NCI-H774 (cell line): ENCODE results near the gene MACROD1.
A peak's percentile ranks its signal among the peaks of the same experiment; 100 is the strongest.

Experiments
- DNase-seq: peaks from one replicate; lab custom pipeline; 2025; lab: John Stamatoyannopoulos, UW

The MACROD1 gene

DNA sequence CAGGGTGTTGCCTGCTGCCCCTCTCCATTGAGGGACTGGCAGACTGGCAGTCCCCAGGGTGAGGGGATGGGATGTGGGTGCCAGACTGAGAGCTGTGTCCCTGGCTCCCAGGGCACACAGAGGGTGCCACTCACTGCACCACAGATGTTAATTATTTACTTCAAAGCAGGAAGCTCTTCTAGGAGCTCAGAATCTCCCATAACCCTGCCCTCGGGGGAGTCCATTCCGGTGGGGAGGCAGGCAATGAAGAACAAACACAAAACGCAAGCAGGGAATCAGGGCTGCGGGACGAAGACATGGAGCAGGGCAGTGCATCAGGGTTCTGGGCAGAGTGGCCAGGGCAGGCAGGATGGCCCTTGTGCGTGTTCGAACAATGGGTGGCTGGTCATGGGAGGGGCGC is 154.5 kb downstream of the MACROD1 start:
- DNase-seq = no peak

DNA sequence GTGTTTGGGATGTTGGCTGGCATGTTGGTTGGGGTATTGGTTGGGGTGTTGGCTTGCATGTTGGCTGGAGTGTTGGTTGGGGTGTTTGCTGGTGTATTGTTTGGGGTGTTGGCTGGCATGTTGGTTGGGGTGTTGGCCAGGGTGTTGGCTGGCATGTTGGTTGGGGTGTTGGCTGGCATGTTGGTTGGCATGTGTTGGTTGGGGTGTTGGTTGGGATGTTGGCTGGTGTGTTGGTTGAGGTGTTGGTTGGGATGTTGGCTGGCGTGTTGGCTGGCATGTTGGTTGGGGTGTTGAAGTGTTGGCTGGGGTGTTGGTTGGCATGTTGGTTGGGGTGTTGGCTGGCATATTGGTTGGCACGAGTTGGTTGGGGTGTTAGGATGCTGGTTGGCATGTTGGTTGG is 155.1 kb downstream of the MACROD1 start:
- no peak for DNase-seq

DNA sequence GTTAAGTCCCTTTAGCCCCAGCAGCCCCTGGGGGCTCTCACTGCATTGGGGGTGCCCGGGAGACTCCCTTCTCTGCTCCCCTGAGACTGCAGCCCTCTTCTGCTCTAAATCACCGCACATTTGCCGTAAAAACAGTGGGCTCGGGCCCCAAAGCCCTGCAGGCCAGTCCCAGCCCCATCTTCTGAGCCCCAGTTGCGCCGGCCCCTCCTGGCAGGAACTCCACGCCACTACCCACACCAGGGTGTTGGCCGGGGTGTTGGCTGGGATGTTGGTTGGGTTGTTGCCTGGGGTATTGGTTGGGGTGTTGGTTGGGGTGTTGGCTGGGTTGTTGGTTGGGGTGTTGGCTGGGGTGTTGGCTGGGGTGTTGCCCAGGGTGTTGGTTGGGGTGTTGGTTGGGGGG is 156.2 kb downstream of the MACROD1 start:
- DNase-seq = no peak

DNA sequence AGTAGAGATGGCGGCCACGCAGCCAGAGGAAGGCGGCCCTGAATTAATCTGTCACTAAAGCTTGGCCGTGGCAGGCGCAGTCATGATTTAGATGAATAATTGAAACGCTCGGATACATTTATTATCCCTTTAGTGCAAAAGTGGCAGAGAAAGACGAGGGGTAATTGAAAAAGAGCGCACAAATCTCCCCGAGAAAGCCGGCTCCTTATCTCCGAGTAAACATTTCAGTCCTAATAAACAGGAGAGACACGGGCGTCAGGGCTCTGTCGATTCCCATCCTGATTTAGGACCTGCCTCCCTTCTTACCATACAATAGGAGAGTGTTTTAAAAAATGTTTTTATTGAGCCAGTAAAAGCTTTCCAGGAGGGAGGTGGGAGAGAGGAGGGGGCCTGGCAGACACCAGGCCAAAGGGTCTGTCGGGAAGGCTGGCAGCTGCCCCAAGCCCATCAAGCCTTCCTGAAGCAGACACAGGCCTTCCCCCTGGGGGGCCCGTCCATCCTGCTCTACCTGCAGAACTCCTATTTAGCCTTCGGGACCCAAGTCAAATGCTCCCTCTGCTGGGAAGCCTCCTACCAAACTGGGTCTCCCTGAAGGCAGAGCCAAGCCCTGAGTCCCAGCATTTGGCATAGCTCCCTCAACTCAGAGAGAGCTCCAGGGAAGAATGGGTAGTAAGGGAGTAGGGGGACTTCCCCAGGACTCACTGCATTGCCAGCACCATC is 156.8 kb downstream of the MACROD1 start:
- DNase-seq = no peak

DNA sequence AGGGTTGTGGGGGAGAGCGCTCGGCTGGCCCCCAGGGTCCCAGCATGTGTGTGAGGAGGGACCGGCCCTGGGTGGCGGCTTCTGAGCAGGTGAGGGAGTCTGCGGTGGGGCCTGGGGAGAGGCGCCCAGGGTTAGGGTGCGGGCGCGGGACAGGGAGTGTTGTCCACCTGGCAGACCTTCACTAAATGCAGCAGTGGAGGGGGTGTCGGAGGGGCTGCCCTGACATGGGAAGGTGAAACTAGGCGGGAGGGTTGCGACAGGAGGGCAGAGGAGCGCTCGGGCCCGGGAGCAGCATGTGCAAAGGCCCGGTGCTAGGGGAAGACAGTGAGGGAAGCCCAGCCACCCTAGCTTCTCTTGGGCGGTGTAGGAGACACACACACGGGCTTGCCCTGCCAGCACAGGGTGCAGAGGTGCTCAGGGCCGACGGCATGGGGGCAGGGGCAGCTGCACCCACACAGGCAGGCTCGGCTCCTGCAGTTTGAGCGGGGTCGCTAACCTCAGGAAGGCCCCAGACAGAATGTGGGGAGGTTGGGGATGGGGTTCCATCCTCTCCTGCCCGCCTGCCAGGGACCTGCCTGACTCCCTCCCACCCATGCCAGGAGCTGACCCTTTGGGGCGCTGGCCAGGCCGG is 157.5 kb downstream of the MACROD1 start:
- DNase-seq = no peak

DNA sequence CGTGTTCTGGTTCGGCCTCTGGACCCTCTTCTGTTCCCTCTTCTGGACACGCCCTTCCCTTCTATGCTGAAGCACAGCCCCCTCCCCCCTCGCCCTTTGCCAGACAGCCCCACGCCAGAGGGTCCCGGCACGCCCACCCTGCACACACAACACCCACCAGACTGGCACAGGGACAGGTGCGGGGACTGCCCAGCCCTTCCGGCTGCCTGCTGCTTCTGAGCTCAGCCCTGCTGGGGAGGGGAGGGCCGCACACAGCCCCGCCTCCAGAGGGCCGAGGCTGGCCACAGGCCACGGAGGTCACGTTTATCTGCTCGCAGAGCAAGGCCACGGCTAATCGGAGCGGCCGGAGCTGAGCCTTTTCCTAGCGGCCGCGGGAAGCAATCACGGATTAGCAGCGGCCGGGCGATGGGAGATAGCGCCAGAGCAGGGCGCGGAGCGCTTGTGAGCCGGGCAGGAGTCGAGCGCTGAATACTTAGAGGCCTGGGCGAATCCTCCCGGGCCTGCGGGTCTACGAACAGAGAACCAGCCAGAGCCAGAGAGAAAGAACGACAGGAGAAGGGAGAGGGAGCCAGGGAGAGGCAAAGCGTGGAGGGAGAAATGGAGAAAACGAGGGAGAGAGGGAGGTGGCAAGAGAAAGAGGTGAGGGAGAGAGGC is 158.2 kb downstream of the MACROD1 start:
- DNase-seq = peak; percentile 52

DNA sequence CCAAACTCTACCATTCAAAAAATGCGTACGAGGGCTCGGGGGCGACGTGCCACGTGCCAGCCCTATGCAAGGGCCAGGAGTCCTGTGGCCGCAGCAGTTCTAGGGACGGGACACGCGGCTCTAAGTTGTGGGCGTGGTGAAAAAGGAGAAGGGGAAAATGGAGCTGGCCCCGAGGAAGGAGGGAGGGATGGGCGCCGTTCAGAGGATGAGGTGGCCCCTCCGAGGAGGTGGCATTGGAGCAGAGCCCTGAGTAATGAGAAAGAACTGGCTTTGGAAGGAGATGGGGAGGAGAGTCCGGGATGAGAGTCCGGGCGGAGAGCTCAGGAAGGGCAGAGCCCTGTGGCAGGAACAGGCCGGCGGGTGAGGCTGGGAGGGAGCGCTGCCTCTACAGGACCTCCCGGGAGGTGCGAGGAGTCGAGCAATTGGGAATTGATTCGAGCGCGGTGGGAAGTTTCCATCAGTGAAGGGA is 158.7 kb downstream of the MACROD1 start:
- no peak for DNase-seq

DNA sequence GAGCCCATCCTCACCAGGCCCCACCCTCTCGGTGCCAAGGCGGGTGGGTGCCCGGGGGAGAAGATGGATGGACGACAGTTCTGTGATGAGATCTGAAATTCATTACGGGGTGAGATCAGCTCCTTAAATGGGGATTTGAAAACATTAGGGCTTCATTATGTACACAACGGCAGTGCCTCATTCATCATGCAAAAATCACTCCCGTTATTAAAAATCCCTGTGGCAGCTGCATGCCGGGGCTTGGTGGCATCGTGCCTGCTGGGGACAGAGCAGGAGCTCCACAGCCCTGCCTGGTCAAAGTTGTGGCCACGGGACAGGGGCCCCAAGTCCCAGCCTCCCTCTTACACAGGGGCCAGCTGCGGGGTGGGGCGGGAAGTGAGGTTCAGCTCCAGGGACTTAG is 159.5 kb downstream of the MACROD1 start:
- DNase-seq = no peak

DNA sequence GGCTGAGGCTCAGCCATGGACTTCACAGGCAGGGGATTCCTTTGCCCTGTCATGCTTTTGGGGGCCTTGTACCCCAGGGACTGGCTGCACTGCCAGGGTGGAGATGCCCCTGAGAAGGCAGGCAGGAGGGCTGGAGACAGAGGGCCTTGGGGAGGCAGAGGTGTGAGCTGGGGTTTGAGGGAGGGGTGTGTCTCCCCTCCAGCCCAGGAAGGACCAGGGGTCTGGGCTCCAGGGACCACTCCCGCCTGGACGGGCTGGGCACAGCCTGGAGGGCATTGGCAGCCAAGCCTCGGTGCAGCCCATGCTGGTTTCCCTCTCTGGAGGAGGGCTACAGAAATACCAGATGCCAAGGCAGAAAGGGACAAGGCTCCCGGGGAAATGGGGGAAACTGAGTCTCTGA is 160.2 kb downstream of the MACROD1 start:
- DNase-seq = no peak

DNA sequence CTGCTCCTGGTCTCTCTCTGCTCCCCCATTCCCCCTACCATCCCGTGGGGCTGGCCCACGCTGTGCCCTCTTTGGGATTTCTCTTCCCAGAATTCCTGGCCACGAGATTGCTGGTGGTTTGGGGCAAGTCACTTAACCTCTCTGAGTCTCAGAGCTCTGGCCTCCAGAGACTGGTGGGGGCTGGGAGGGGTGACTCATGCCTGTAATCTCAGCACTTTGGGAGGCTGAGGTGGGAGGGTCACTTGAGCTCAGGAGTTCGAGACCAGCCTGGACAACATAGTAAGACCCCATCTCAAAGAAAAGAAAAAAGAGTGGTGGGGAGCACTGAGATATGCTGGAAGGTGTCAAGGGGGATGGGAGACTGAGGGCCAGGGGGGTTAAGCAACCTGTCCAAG is 161.3 kb downstream of the MACROD1 start:
- DNase-seq = no peak

DNA sequence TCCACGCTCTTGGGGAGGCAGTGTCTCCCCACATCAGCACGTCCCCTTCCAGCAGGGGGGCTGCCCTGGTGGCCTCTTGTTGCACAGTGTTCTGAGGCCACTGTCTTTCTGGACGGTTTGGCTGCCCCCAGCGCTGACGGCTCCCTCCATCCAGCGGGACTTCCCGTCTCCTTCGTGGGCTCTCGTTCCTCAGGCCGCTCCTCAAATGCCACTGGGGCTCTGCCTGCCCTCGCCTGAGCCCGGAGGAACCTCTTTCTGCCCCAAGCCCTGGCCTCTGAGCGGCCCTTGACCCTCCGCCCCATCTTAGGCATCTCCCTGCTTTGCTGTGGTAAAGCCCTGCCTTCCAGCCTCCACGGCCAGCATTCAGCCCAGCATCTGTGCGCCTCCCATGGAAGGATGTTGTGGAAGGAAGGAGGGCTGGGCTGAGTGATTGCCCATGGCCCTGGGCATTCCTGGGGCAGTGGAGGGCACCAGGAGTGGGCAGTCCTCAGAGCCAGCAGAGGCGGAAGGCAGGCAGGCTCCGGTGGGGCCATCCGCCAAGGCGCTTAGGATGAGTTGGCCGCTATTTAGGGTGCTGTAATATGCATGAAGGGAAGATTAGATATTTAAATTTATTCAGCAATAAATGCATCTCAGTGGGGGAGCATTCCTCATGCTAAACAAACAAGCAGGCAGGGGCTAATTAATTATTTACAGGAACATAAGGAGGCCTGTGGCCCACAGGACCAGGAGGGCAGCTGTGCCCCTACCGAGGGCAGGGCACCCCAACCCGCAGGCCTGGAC is 161.9 kb downstream of the MACROD1 start:
- no peak for DNase-seq

DNA sequence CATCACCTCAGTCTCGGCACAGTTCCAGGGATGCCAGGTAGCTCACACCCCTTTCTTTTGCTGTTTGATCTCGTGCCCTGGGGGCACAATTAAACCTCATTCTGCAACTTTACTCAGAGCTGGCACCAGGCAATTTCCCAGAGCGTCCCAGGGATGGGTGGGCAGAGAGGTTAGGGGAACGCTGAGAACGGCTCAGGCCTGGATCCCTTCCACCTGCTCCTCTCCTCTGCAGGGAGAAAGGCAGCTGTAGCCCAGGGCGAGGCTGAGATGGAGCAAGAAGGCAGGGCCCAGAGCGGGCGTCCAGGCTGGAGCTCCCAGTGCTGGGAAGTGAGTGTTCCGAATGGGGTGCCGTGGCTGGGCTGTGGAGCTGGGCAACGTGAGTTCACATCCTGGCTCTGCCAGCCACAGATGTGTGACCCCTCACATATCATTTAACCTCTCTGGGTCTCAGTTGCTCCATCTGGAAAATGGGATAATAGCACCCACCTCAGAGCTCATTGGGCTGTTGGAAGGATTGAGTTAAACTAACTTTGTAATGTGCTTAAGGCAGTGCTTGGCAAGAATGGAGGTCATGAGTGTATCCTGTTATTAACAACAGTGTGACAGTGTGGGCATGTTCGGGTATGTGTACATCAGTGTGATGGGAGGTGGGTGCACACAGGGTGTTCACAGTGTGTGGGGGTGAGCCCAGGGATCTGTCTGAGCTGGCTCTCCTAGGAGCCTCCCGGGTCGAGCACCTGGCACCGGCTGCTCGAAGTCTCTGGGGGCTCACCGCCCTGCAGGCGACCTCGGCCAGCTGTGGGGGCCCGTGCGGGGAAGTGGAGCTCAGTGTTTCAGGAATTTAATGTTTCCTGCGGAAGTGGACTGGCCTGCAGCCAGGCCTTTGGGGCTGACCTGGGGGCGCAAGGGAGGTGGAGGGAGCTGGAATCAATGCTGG is 164.2 kb downstream of the MACROD1 start:
- DNase-seq = no peak

DNA sequence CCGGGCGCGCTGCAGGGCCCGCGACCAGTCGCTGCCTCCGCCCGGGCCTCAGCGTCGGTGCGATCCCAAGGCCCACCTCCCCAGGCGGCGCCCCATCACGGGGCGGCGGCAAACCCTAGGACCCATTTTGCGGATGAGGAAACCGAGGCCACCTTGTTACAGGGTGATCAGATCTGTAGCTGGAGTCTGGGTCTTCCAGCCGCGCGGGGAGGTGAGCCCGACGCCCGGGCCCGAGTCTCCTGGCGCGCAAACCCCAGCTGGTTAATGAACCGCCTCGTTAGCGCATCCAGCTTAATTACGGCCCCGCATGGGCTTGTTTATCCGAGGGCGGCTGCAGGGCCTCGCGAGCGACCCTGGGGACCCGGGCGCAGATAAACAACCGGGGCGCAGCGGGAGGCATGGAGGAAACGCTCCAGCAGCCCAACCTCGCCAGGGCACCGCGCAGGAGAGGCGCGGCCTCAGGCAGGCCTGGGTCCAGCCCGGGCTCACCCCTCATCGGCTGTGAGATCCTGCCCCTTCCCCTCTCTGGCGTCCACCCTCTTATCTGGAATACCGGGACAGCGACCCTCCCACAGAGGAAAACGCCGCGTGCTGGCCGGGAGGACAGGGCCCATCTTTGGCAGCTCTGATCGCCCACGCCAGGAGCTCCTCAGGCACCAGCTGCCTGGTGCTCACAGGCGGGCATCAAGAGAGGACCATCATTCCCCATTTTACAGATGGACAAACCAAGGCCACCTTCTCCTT is 165.0 kb downstream of the MACROD1 start:
- DNase-seq = no peak

DNA sequence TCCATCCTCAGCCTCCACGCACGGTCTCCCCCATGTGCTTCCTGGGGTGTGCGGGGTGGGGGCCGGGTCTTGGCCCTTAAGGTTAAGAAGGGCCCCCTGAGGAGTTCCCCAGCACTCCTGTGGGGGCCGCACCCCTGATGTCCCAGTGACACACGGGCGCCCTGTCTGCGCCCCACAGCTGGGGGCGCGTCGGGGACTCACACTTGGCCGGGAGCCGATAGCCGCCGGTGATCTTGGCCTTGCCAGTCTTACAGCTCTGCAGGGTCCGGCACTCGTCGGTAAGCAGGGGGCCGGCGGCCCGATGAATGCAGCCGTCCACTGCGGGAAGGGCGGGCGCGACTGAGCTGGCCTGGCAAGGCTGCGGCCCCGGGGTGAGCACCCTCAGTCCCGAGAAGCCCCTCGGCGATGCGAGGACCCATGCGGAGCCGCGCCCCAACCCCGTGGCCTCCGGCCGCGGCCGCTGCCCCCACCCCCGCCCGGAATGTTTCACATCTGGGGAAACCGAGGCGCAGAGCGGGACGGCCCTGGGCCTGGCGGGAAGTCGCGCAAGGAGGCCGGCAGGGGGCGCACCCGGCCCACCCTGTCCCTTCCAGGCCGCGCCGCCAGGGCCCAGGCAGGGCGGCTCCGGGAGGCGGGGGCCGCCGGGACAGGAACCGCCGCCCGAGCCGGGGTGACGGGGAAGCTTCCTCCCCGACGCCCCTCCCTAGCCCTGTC is 165.7 kb downstream of the MACROD1 start:
- no peak for DNase-seq

DNA sequence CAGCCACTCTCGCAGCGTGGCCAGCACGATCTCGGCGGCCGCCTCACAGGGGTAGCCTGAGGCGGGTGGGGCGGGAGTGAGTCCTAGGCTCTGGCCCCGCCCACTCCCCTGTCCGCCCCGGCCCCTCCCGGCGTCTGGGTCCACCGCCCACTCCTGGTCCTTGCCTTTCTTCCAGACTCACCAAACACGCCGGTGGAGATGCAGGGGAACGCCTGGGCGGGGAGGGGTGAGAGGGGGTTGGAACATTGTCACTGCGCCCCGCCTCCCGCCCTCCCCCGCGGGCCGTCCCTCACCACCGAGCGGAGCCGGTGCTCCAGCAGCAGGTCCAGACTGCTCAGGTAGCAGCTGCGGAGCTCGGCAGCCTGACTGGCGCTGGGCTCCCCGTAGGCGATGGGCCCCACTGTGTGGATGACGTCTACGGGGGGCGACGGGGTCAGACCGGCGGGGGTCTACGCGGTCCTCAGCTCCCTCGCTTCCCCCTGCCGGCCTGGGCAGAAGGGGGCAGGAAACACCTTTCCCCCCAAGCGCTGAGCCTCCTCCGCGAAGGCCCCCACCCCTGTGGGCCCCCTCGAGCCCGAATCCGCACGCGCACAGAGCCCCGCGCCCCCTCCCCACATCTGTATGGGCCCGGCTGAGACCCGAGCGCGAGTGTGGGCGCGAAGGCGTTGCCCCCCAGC is 166.4 kb downstream of the MACROD1 start:
- DNase-seq = no peak

DNA sequence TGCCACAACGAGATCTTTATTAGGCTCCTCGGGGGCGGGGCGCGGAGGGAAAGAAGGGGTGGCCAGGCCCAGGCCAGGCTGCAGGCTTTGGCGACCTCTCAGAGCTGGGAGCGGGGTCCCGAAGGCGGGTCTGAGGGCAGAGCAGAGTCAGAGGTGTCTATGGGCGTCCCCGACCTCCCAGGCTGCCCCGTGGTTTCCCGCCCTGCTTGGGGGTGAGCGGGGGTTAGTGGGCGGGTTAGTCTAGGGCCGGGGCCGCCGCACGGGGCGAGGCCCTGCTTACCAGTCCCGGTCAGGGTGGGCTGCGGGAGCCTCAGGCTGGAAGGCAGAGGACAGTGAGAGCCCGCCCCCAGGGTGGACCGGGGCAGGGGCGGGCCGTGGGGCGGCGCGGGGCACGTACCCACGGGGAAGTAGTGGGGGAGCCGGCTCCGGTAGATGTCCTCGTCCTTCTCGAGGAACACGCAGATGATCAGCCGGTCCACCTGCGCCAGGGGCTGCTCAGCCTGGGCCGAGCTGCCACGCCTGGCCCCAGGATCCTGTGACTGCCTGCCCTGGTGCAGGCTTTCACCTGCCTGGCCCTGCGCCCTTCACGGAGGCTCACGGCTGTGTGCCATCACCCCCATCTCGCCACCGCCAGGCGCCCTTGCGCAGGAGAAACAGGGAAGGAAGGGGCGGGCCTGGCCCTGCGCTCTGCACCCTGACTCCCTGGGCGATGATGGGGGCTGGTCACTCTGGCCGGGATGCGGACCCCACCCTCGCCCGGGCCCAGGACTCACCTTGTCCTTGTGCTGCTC is 167.2 kb downstream of the MACROD1 start:
- DNase-seq = no peak

DNA sequence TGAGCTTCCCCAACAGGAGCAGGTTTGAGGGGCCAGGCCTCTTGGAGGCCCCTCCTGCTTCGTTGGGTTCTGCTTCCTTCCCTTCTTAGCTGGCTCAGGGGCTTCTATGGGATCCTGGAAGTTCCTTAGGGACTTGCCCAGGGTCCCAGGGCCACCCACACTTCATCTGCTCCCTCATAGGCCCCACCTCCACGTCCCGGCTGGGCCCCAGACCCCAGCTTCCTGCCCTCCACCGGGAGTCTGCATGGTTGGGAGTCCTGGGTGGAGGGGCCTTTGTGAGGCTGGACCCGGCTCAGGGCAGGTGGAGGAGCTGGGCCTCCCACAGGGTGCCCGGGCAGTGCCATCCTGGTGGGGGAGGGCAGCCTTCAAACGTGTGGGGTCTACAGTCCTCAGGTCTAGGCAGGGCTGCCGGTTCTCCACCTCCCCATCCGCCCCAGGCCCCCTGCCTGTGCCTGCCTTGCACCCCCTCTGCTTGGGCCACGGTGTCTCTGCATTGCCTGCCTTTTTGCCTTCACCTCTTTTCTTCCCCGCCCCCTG is 168.0 kb downstream of the MACROD1 start:
- DNase-seq = no peak

DNA sequence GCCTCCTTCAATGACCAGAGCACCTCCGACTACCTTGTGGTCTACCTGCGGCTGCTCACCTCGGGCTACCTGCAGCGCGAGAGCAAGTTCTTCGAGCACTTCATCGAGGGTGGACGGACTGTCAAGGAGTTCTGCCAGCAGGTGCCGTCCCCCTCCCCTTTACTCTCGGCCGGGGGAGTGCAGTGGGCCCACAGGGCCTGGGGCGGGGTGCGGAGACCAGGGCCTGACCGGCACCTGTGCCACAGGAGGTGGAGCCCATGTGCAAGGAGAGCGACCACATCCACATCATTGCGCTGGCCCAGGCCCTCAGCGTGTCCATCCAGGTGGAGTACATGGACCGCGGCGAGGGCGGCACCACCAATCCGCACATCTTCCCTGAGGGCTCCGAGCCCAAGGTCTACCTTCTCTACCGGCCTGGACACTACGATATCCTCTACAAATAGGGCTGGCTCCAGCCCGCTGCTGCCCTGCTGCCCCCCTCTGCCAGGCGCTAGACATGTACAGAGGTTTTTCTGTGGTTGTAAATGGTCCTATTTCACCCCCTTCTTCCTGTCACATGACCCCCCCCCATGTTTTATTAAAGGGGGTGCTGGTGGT is 168.7 kb downstream of the MACROD1 start:
- no peak for DNase-seq
